ENCODE results near the gene VTI1B.

DNA sequence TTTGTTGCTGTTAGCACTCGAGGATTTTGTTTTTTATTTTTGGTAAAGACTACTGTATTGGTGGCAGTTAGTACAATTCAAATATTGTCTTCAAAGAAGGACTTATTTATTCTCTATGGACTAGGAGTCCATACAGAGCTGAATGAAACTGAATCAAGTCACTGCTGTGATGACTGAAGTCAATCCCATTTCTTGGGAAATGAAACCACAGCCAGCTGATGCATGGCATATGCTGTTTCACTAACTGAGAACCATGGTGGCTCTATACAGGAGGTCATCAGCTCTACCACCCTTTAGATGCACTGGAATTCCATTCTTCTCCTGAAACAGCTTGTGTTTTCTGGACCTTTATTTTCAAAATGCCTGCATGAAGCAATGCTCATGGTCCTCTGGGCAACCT lies 22.2 kb downstream of the VTI1B start:
- TF ChIP-seq POLR2A (IDR thresholded peaks at IDR 0.05; ENCODE audit: low read depth): no peak
- TF ChIP-seq, protein P1, sequence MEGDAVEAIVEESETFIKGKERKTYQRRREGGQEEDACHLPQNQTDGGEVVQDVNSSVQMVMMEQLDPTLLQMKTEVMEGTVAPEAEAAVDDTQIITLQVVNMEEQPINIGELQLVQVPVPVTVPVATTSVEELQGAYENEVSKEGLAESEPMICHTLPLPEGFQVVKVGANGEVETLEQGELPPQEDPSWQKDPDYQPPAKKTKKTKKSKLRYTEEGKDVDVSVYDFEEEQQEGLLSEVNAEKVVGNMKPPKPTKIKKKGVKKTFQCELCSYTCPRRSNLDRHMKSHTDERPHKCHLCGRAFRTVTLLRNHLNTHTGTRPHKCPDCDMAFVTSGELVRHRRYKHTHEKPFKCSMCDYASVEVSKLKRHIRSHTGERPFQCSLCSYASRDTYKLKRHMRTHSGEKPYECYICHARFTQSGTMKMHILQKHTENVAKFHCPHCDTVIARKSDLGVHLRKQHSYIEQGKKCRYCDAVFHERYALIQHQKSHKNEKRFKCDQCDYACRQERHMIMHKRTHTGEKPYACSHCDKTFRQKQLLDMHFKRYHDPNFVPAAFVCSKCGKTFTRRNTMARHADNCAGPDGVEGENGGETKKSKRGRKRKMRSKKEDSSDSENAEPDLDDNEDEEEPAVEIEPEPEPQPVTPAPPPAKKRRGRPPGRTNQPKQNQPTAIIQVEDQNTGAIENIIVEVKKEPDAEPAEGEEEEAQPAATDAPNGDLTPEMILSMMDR (IDR thresholded peaks at IDR 0.05): no peak
- TF ChIP-seq POLR2AphosphoS5 (IDR thresholded peaks at IDR 0.05): no peak

All from esophagus muscularis mucosa (tissue), 3 donors.